Upper lobe of left lung (tissue), 6 donors: ENCODE data around the gene PITPNM3. TPM values are rescaled to one million over a fixed set of nuclear protein-coding genes. Genes with fewer than 3 reads are reported as not detected.
A peak's percentile ranks its signal among the peaks of the same experiment; 100 is the strongest.

Source experiments
- ATAC-seq, 2 donors: fragments of 200-7000 bp; cut with Tn5 transposase; one replicate each; pipeline ENCODE4 v1.9.1; 2022; ENCODE audit warnings: mild to moderate bottlenecking in 2 of 2, moderate library complexity in 2 of 2; ENCODE audit not compliant: low FRiP score in 2 of 2
- DNase-seq, 2 donors: peaks; one replicate each; pipeline ENCODE4 v3.0.0-alpha.2; 2019 to 2020
- H3K27ac ChIP-seq, 4 donors: fragments of 200-600 bp; sonication (generic); one replicate each; pipeline ENCODE4 v1.5.1; 2016 to 2019
- H3K27me3 ChIP-seq, 4 donors: fragments of 200-600 bp; sonication (generic); one replicate each; pipeline ENCODE4 v1.5.1; 2017 to 2019
- H3K36me3 ChIP-seq, 4 donors: fragments of 200-600 bp; sonication (generic); one replicate each; pipeline ENCODE4 v1.5.1; 2016 to 2019
- H3K4me1 ChIP-seq, 4 donors: fragments of 200-600 bp; sonication (generic); one replicate each; pipeline ENCODE4 v1.5.1; 2018 to 2019
- H3K4me3 ChIP-seq, 4 donors: fragments of 200-600 bp; sonication (generic); one replicate each; pipeline ENCODE4 v1.5.1; 2017 to 2019; ENCODE audit warnings: mild to moderate bottlenecking in 2 of 4, moderate library complexity in 1 of 4
- H3K9me3 ChIP-seq, 4 donors: fragments of 200-600 bp; sonication (generic); one replicate each; pipeline ENCODE4 v1.5.1; 2018 to 2019
- CTCF ChIP-seq, 6 experiments: fragments of 450-650 bp in 4 of 6; fragments of 200-600 bp in 2 of 6; sonication (generic) in 2 of 6; IDR thresholded peaks; one replicate each; pipeline ENCODE4 v1.5.1; 2016 to 2019; ENCODE audit warnings: antibody characterized with exemption in 6 of 6
- EP300 ChIP-seq, 4 donors: sonication (generic); formaldehyde crosslinking; IDR thresholded peaks; one replicate each; pipeline ENCODE4 v1.5.1; 2017; ENCODE audit warnings: antibody characterized with exemption in 4 of 4, control low read depth in 2 of 4
- POLR2A ChIP-seq, 4 donors: fragments of 450-650 bp; IDR thresholded peaks; one replicate each; pipeline ENCODE4 v1.5.1; 2016 to 2017; ENCODE audit warnings: antibody characterized with exemption in 4 of 4, mild to moderate bottlenecking in 2 of 4
- POLR2AphosphoS5 ChIP-seq, 2 donors: sonication (generic); formaldehyde crosslinking; IDR thresholded peaks; one replicate each; pipeline ENCODE4 v1.5.1; 2017; ENCODE audit warnings: antibody characterized with exemption in 2 of 2
- WGBS, 2 donors: methylation state at CpG; one replicate each; pipeline ENCODE4 v1.1.5; 2017 to 2018; 5-methylcytosine and 5-hydroxymethylcytosine counted together
- total RNA-seq, 6 donors: library from RNA; depleted of rRNA in 4 of 6; stranded (reverse); fragments of >200 nt in 4 of 6; gene quantifications; one replicate each; pipeline versions ENCODE4 v1.1.0 to v1.2.1, GENCODE V29; 2016 to 2021
- donor health status: DM: no; HTN: no; CAD: no; lungs with moderate emphysema.
- donor health status: DM: no; HTN: yes; CAD: no; lungs with severe emphysema.

The PITPNM3 gene
- total RNA-seq, 6 donors from 2014 or later = 10.3 to 16.3 (median 12.5) TPM

- H3K9me3 ChIP-seq = no peaks in the 10 kb centered on the region
- 93 to 98% methylated on average over 5 of the region's 5 CpGs for WGBS, 2 donors
- ATAC-seq (no peak), DNase-seq (no peak)
- H3K27ac ChIP-seq = no peak overlapping the region
- H3K4me3 ChIP-seq = no peak overlapping the region
- H3K36me3 ChIP-seq = no peaks in the 10 kb centered on the region
- peaks cover 0 to 8% (median 4%) of the 10 kb centered on the region in 4 donors for H3K27me3 ChIP-seq
- TF ChIP-seq CTCF (IDR thresholded peaks at IDR 0.05) = no peak
- no peak for TF ChIP-seq EP300 (IDR thresholded peaks at IDR 0.05)
- TF ChIP-seq POLR2AphosphoS5 (IDR thresholded peaks at IDR 0.05) = no peak
- no peak for TF ChIP-seq POLR2A (IDR thresholded peaks at IDR 0.05)
- H3K4me1 ChIP-seq = peaks cover 12 to 24% (median 17%) of the 10 kb centered on the region in 4 donors
These were observed 3.4 kb upstream of the PITPNM3 start for GRCh38 chr17:6559753-6560215.

- no peak for ATAC-seq
- no peak for DNase-seq
- WGBS, 2 donors = 71 to 80% methylated on average over 7 to 10 of the region's 11 CpGs
- no peak for TF ChIP-seq EP300 (IDR thresholded peaks at IDR 0.05)
- TF ChIP-seq CTCF (IDR thresholded peaks at IDR 0.05) = peak in 1 of 6 experiments; percentile 21
- Histone ChIP-seq H3K9me3 (no peaks in the 10 kb centered on the region), H3K4me3 (no peak overlapping the region), H3K36me3 (no peaks in the 10 kb centered on the region), H3K27me3 (peaks cover 0 to 8% (median 4%) of the 10 kb centered on the region in 4 donors), H3K27ac (peak overlapping the region in 2 of 4 donors; percentile 4 to 30), H3K4me1 (peaks cover 12 to 29% (median 21%) of the 10 kb centered on the region in 4 donors)
These were observed 2.8 kb upstream of the PITPNM3 start for GRCh38 chr17:6558932-6559752.

GRCh38 chr17:6558276-6558675 lies 1.9 kb upstream of the PITPNM3 start:
- Histone ChIP-seq H3K4me1 (peaks cover 12 to 29% (median 21%) of the 10 kb centered on the region in 4 donors), H3K27me3 (peaks cover 0 to 8% (median 4%) of the 10 kb centered on the region in 4 donors), H3K27ac (peak overlapping the region in 1 of 4 donors; percentile 13), H3K9me3 (no peaks in the 10 kb centered on the region), H3K4me3 (no peak overlapping the region), H3K36me3 (no peaks in the 10 kb centered on the region)
- no peak for TF ChIP-seq CTCF (IDR thresholded peaks at IDR 0.05)
- TF ChIP-seq EP300 (IDR thresholded peaks at IDR 0.05) = no peak
- no peak for TF ChIP-seq POLR2AphosphoS5 (IDR thresholded peaks at IDR 0.05)
- TF ChIP-seq POLR2A (IDR thresholded peaks at IDR 0.05) = no peak
- ATAC-seq (no peak), DNase-seq (no peak)
- WGBS, 2 donors = 79 to 91% methylated on average over 6 of the region's 6 CpGs

- TF ChIP-seq POLR2A (IDR thresholded peaks at IDR 0.05) (no peak), POLR2AphosphoS5 (IDR thresholded peaks at IDR 0.05) (no peak), EP300 (IDR thresholded peaks at IDR 0.05) (no peak), CTCF (IDR thresholded peaks at IDR 0.05) (no peak)
- H3K4me1 ChIP-seq = peaks cover 12 to 34% (median 25%) of the 10 kb centered on the region in 4 donors
- DNase-seq (no peak), ATAC-seq (no peak)
- 45 to 52% methylated on average over 4 to 9 of the region's 9 CpGs for WGBS, 2 donors
- H3K27me3 ChIP-seq = peaks cover 0 to 8% (median 4%) of the 10 kb centered on the region in 4 donors
- peak overlapping the region in 3 of 4 donors; percentile 63 to 66 (median 63) for H3K4me3 ChIP-seq
- H3K36me3 ChIP-seq = no peaks in the 10 kb centered on the region
- H3K9me3 ChIP-seq = no peaks in the 10 kb centered on the region
- H3K27ac ChIP-seq = peak overlapping the region in 3 of 4 donors; percentile 30 to 76 (median 76)
These were observed 684 bp upstream of the PITPNM3 start for GRCh38 chr17:6557040-6557438.
